ENCODE results near the gene ZDHHC16. TPM values are rescaled to one million over a fixed set of nuclear protein-coding genes. Genes with fewer than 3 reads are reported as not detected.

The ZDHHC16 gene
- total RNA-seq, 2 experiments from 2014 or later: 31.0 to 38.4 TPM

DNA sequence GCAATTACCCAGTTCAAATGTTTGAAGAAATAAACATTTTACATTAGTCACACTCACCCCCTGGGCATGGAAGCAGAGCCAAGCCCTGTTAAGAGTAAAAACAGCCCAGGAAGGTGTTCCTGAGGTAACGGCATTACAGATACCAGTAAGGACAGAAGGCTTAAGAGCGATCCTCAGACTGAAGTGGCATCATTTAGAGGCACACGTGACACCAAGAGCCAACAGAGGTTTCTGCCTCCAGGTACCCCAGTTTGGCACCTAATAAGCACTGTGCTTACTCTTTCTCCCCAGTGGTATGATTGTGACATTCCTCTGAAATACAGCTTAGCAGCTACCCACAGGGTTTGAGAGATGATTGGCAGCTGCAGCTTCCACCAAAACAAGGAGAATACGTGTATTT lies 35.1 kb downstream of the ZDHHC16 start:
- H3K36me3 ChIP-seq (ENCODE audit: insufficient read depth, low read length): peaks cover 89% of the 10 kb centered on the region
- intact Hi-C loops (cut with micrococcal nuclease; ENCODE audit: unreplicated experiment): no loop called here
- no peaks in the 10 kb centered on the region for H4K20me1 ChIP-seq (ENCODE audit: insufficient read depth, low read length)
- BruUV-seq (replicated peaks): no TSS peak
- H3K4me2 ChIP-seq (ENCODE audit: low read length): no peak overlapping the region
- no peaks in the 10 kb centered on the region for H3K9me3 ChIP-seq (ENCODE audit: low read length)
- no peak for TF ChIP-seq EZH2phosphoT487 (IDR thresholded peaks at IDR 0.05; ENCODE audit: borderline replicate concordance, low read depth, low read length)
- TF ChIP-seq, protein P1, sequence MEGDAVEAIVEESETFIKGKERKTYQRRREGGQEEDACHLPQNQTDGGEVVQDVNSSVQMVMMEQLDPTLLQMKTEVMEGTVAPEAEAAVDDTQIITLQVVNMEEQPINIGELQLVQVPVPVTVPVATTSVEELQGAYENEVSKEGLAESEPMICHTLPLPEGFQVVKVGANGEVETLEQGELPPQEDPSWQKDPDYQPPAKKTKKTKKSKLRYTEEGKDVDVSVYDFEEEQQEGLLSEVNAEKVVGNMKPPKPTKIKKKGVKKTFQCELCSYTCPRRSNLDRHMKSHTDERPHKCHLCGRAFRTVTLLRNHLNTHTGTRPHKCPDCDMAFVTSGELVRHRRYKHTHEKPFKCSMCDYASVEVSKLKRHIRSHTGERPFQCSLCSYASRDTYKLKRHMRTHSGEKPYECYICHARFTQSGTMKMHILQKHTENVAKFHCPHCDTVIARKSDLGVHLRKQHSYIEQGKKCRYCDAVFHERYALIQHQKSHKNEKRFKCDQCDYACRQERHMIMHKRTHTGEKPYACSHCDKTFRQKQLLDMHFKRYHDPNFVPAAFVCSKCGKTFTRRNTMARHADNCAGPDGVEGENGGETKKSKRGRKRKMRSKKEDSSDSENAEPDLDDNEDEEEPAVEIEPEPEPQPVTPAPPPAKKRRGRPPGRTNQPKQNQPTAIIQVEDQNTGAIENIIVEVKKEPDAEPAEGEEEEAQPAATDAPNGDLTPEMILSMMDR (conservative IDR thresholded peaks at IDR 0.05; ENCODE audit: low read length): no peak
- no peak overlapping the region for H2AFZ ChIP-seq (ENCODE audit: low read length)
- H3K9me2 ChIP-seq (ENCODE audit: insufficient read depth, low read length): no peaks in the 10 kb centered on the region
- no peak for DNase-seq (ENCODE audit: low spot score)
- CTCF ChIA-PET (ENCODE audit: unreplicated experiment): no interaction called here
- POLR2A ChIA-PET: no interaction called here
- H3K27ac ChIP-seq (ENCODE audit: low read depth, low read length, poor library complexity, severe bottlenecking): no peak overlapping the region
- no peaks in the 10 kb centered on the region for H3K4me1 ChIP-seq (ENCODE audit: insufficient read depth, low read length, poor library complexity, severe bottlenecking)
- no peak overlapping the region for H3K4me3 ChIP-seq (ENCODE audit: low read depth, low read length, poor library complexity, severe bottlenecking)
- peaks cover 15% of the 10 kb centered on the region for H3K79me2 ChIP-seq (ENCODE audit: insufficient read depth, low read depth, low read length)

DNA sequence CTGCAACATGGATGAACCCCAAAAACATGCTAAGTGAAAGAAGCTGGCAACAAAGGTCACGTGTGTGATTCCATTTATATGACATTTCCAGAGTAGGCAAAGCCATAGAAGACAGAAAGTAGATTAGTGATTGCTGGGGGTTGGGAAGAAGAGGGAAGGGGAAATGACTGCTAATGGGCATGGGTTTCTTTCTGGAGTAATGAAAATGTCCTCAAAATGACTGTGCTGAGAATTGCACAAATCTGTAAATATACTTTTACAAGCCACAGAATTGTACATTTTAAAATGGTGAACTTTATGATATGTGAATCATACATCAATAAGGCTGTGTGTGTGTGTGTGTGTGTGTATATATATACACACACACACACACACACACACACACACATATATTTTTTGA lies 36.4 kb downstream of the ZDHHC16 start:
- H3K9me3 ChIP-seq (ENCODE audit: low read length): no peaks in the 10 kb centered on the region
- no peaks in the 10 kb centered on the region for H4K20me1 ChIP-seq (ENCODE audit: insufficient read depth, low read length)
- no peak for DNase-seq (ENCODE audit: low spot score)
- H3K36me3 ChIP-seq (ENCODE audit: insufficient read depth, low read length): peaks cover 79% of the 10 kb centered on the region
- no peaks in the 10 kb centered on the region for H3K9me2 ChIP-seq (ENCODE audit: insufficient read depth, low read length)
- H3K4me1 ChIP-seq (ENCODE audit: insufficient read depth, low read length, poor library complexity, severe bottlenecking): no peaks in the 10 kb centered on the region
- no peak for TF ChIP-seq EZH2phosphoT487 (IDR thresholded peaks at IDR 0.05; ENCODE audit: borderline replicate concordance, low read depth, low read length)
- TF ChIP-seq, protein P1 (conservative IDR thresholded peaks at IDR 0.05; ENCODE audit: low read length): no peak
- no peak overlapping the region for H3K27ac ChIP-seq (ENCODE audit: low read depth, low read length, poor library complexity, severe bottlenecking)
- no peak overlapping the region for H3K4me3 ChIP-seq (ENCODE audit: low read depth, low read length, poor library complexity, severe bottlenecking)
- H3K4me2 ChIP-seq (ENCODE audit: low read length): no peak overlapping the region
- POLR2A ChIA-PET: interaction anchor here (0.6 kb wide), 1 partner anchor 18 kb away, joined by 3 read pairs; no protein-coding TSS in a partner anchor
- peaks cover 28% of the 10 kb centered on the region for H3K79me2 ChIP-seq (ENCODE audit: insufficient read depth, low read depth, low read length)
- CTCF ChIA-PET (ENCODE audit: unreplicated experiment): no interaction called here
- BruUV-seq (replicated peaks): no TSS peak
- intact Hi-C loops (cut with micrococcal nuclease; ENCODE audit: unreplicated experiment): no loop called here
- H2AFZ ChIP-seq (ENCODE audit: low read length): no peak overlapping the region

DNA sequence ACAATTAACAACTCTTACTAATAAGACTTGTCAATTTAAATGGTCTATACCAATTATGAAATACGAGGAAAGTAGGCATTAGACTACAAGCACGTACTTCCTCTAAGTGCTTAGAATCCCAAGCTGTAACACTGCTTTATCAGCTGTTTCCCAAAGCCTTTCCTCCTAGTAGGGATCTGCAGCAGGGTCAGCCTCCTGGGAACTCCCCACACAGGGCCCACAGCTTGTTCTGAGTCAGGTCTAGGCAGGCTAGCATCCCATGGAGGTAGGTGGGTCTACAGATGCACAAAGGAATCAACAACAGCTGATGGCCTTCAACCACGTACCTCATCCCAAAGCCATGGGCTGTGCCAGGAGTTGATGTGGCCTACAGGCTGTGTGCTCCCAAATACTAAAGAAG lies 37.5 kb downstream of the ZDHHC16 start:
- DNase-seq (ENCODE audit: low spot score): no peak
- POLR2A ChIA-PET: no interaction called here
- no peak overlapping the region for H3K27ac ChIP-seq (ENCODE audit: low read depth, low read length, poor library complexity, severe bottlenecking)
- H3K4me3 ChIP-seq (ENCODE audit: low read depth, low read length, poor library complexity, severe bottlenecking): no peak overlapping the region
- H3K79me2 ChIP-seq (ENCODE audit: insufficient read depth, low read depth, low read length): peaks cover 39% of the 10 kb centered on the region
- no TSS peak for BruUV-seq (replicated peaks)
- H3K36me3 ChIP-seq (ENCODE audit: insufficient read depth, low read length): peaks cover 77% of the 10 kb centered on the region
- peaks cover 3% of the 10 kb centered on the region for H4K20me1 ChIP-seq (ENCODE audit: insufficient read depth, low read length)
- H3K4me1 ChIP-seq (ENCODE audit: insufficient read depth, low read length, poor library complexity, severe bottlenecking): no peaks in the 10 kb centered on the region
- H3K9me3 ChIP-seq (ENCODE audit: low read length): no peaks in the 10 kb centered on the region
- CTCF ChIA-PET (ENCODE audit: unreplicated experiment): no interaction called here
- intact Hi-C loops (cut with micrococcal nuclease; ENCODE audit: unreplicated experiment): no loop called here
- no peaks in the 10 kb centered on the region for H3K9me2 ChIP-seq (ENCODE audit: insufficient read depth, low read length)
- no peak overlapping the region for H2AFZ ChIP-seq (ENCODE audit: low read length)
- H3K4me2 ChIP-seq (ENCODE audit: low read length): no peak overlapping the region
- TF ChIP-seq EZH2phosphoT487 (IDR thresholded peaks at IDR 0.05; ENCODE audit: borderline replicate concordance, low read depth, low read length): no peak
- TF ChIP-seq, protein P1 (conservative IDR thresholded peaks at IDR 0.05; ENCODE audit: low read length): no peak

Data from OCI-LY7 (cell line).